Keratinocyte (primary cell): ENCODE measurements around the gene RNF141.

Experiments
- EZH2 ChIP-seq: IDR thresholded peaks from one replicate; pipeline ENCODE4 v1.6.1; 2012; ENCODE audit warnings: inconsistent platforms, mild to moderate bottlenecking, low read length, moderate library complexity
- TF ChIP-seq, protein P1 (sequence below), 3 experiments: IDR thresholded peaks in 1 of 3; conservative IDR thresholded peaks in 1 of 3; optimal IDR thresholded peaks in 1 of 3; 2 replicates in 2 of 3; 3 replicates in 1 of 3; pipeline versions ENCODE3 to v1.5.1; 2011; ENCODE audit warnings: low read length in 3 of 3, mild to moderate bottlenecking in 3 of 3, moderate library complexity in 2 of 3, control low read depth in 1 of 3, inconsistent platforms in 1 of 3; ENCODE audit not compliant: insufficient read depth in 2 of 3; ENCODE audit errors: extremely low read depth in 1 of 3

DNA sequence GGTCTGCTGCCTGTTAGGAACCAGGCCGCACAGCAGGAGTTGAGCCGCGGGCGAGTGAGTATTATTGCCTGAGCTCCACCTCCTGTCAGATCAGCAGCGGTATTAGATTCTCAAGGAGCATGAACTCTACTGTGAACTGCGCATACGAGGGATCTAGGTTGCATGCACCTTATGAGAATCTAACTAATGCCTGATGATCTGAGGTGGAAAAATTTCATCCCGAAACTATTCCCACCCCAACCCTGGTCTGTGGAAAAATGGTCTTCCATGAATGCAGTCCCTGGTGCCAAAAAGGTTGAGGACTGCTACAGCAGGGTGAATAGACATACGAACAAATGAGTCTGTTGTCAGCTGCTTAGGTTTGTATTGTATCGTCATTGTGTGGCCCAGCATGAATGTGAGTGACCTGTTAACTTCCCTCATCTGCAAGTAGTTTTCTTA is 29.8 kb downstream of the RNF141 start:
- TF ChIP-seq, protein P1, sequence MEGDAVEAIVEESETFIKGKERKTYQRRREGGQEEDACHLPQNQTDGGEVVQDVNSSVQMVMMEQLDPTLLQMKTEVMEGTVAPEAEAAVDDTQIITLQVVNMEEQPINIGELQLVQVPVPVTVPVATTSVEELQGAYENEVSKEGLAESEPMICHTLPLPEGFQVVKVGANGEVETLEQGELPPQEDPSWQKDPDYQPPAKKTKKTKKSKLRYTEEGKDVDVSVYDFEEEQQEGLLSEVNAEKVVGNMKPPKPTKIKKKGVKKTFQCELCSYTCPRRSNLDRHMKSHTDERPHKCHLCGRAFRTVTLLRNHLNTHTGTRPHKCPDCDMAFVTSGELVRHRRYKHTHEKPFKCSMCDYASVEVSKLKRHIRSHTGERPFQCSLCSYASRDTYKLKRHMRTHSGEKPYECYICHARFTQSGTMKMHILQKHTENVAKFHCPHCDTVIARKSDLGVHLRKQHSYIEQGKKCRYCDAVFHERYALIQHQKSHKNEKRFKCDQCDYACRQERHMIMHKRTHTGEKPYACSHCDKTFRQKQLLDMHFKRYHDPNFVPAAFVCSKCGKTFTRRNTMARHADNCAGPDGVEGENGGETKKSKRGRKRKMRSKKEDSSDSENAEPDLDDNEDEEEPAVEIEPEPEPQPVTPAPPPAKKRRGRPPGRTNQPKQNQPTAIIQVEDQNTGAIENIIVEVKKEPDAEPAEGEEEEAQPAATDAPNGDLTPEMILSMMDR (optimal IDR thresholded peaks at IDR 0.05 in 1 of 3, IDR thresholded peaks at IDR 0.05 in 1 of 3, conservative IDR thresholded peaks at IDR 0.05 in 1 of 3; ENCODE audit: extremely low read depth in 1 of 3, insufficient read depth in 2 of 3, low read length in 3 of 3) = peak in 1 of 3 experiments; percentile 24
- no peak for TF ChIP-seq EZH2
